ENCODE data around the gene XKR3. TPM values are rescaled to one million over a fixed set of nuclear protein-coding genes. Genes with fewer than 3 reads are reported as not detected.

XKR3 gene
- total RNA-seq, 1 donor from 2014 or later, result not detected

DNA sequence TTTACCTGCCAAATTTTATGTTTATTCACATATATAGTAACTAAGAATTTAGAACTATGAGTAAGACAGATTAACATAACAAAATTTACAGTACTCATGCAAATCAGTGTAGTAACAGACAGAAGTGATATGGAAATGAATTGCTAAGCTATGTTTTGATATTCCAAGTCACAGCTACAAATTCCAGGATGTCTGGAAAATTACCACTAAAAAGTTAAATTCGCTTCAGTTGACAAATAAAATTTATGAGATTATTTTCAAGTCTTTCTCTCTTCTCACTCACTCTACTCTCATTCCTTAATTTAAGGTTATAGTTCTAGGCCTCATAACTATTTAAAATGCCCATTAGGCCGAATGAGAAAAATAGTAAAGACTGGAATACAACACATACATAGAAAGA, 18.1 kb downstream of the XKR3 start:
- Mint-ChIP-seq H3K4me3 (ENCODE audit: unreplicated experiment) (no peak overlapping the region), H3K9me3 (ENCODE audit: low read depth) (peaks cover 20% of the 10 kb centered on the region), H3K4me1 (ENCODE audit: low read depth) (no peaks in the 10 kb centered on the region), H3K36me3 (ENCODE audit: low read depth) (no peaks in the 10 kb centered on the region), H3K27me3 (ENCODE audit: low read depth) (no peaks in the 10 kb centered on the region), H3K27ac (ENCODE audit: unreplicated experiment) (no peak overlapping the region)
- no peak for TF ChIP-seq CTCF (IDR thresholded peaks at IDR 0.05)
- DNase-seq (ENCODE audit: low spot score), result no peak

DNA sequence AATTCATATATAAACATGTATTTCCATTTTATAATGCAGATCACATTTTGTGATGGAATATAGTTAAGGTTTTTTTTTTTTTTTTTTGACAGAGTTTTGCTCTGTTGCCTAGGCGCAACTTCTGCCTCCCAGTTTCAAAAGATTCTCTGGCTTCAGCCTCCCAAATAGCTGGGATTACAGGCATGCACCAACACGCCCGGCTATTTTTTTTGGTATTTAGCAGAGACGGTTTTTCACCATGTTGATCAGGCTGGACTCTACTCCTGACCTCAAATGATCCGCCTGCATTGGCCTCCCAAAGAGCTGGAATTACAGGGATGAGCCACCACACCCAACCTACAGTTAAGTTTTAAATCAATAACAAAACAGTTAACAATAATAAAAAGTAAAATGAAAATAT, 18.8 kb downstream of the XKR3 start:
- Mint-ChIP-seq H3K4me1 (ENCODE audit: low read depth) (no peaks in the 10 kb centered on the region), H3K36me3 (ENCODE audit: low read depth) (no peaks in the 10 kb centered on the region), H3K27ac (ENCODE audit: unreplicated experiment) (no peak overlapping the region), H3K9me3 (ENCODE audit: low read depth) (peaks cover 20% of the 10 kb centered on the region), H3K4me3 (ENCODE audit: unreplicated experiment) (no peak overlapping the region), H3K27me3 (ENCODE audit: low read depth) (no peaks in the 10 kb centered on the region)
- no peak for TF ChIP-seq CTCF (IDR thresholded peaks at IDR 0.05)
- no peak for DNase-seq (ENCODE audit: low spot score)

DNA sequence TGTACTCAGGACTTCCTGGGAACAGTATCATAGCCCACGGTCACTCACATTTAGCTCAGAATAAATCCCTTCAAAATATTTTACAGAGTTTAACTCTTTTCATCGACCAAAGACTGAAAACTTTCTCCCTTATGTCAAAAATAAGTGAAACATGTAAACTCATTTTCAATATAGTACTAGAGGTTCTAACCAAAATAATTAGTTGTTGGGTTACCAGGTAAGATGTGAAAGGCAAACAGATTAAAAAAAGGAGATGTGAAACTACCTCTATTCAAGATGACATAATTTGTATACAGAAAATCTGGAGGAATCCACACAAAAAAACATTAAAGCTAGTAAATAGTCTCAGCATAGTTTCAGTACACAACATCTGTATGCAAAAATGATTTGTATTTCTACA, 20.3 kb downstream of the XKR3 start:
- H3K9me3 Mint-ChIP-seq (ENCODE audit: low read depth), result peaks cover 18% of the 10 kb centered on the region
- H3K4me3 Mint-ChIP-seq (ENCODE audit: unreplicated experiment), result no peak overlapping the region
- H3K36me3 Mint-ChIP-seq (ENCODE audit: low read depth), result no peaks in the 10 kb centered on the region
- H3K4me1 Mint-ChIP-seq (ENCODE audit: low read depth), result no peaks in the 10 kb centered on the region
- DNase-seq (ENCODE audit: low spot score), result no peak
- no peak overlapping the region for H3K27ac Mint-ChIP-seq (ENCODE audit: unreplicated experiment)
- no peak for TF ChIP-seq CTCF (IDR thresholded peaks at IDR 0.05)
- no peaks in the 10 kb centered on the region for H3K27me3 Mint-ChIP-seq (ENCODE audit: low read depth)

DNA sequence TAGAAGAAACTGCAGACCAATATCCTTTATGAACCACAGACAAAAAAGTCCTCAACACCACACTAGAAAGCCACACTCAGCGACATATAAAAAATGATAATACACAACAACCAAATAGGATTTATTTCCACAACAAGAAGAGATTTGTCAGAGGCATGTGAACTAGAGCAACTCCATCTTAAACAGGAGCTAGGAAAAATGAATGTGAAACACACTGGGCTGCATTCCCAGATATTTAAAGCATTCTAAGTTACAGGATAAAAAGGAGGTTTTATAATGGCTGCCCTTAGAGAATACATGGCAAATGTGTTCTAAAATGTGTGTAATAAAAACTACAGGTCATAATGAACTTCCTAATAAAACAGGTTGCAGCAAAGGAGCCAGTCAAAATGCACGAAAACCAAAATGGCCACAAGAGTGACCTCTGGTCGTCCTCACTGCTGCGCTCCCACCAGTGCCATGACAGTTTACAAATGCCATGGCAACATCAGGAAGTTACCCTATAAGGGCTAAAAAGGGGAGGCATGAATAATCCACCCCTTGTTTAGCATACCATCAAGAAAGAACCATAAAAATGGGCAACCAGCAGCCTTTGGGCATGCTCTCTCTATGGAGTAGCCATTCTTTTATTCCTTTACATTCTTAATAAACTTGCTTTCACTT, 21.8 kb downstream of the XKR3 start:
- H3K36me3 Mint-ChIP-seq (ENCODE audit: low read depth), result no peaks in the 10 kb centered on the region
- H3K4me3 Mint-ChIP-seq (ENCODE audit: unreplicated experiment), result no peak overlapping the region
- no peaks in the 10 kb centered on the region for H3K4me1 Mint-ChIP-seq (ENCODE audit: low read depth)
- no peak overlapping the region for H3K27ac Mint-ChIP-seq (ENCODE audit: unreplicated experiment)
- no peak for TF ChIP-seq CTCF (IDR thresholded peaks at IDR 0.05)
- peaks cover 20% of the 10 kb centered on the region for H3K9me3 Mint-ChIP-seq (ENCODE audit: low read depth)
- no peak for DNase-seq (ENCODE audit: low spot score)
- no peaks in the 10 kb centered on the region for H3K27me3 Mint-ChIP-seq (ENCODE audit: low read depth)

GRCh38 chr22:16801571-16801970, 23.6 kb downstream of the XKR3 start:
- H3K9me3 Mint-ChIP-seq (ENCODE audit: low read depth), result peaks cover 23% of the 10 kb centered on the region
- no peak for TF ChIP-seq CTCF (IDR thresholded peaks at IDR 0.05)
- H3K36me3 Mint-ChIP-seq (ENCODE audit: low read depth), result no peaks in the 10 kb centered on the region
- H3K27ac Mint-ChIP-seq (ENCODE audit: unreplicated experiment), result no peak overlapping the region
- no peaks in the 10 kb centered on the region for H3K27me3 Mint-ChIP-seq (ENCODE audit: low read depth)
- no peak for DNase-seq (ENCODE audit: low spot score)
- no peak overlapping the region for H3K4me3 Mint-ChIP-seq (ENCODE audit: unreplicated experiment)
- no peaks in the 10 kb centered on the region for H3K4me1 Mint-ChIP-seq (ENCODE audit: low read depth)
